Activated CD4-positive, alpha-beta memory T cell treated with anti-CD3 and anti-CD28 coated beads for 36 hours (primary cell): ENCODE results near the gene ABTB2. TPM values are rescaled to one million over a fixed set of nuclear protein-coding genes. Genes with fewer than 3 reads are reported as not detected.
A peak's percentile ranks its signal among the peaks of the same experiment; 100 is the strongest.

Experiments
- CTCF ChIA-PET: fragments of 350-600 bp; sonication (Branson Sonifier 250); formaldehyde crosslinking; loops from one replicate; lab custom pipeline; 2021; ENCODE audit warnings: antibody characterized with exemption, inconsistent platforms; lab: Charles Lee
- POLR2A ChIA-PET: fragments of 350-600 bp; sonication (Branson Sonifier 250); formaldehyde crosslinking; loops from one replicate; lab custom pipeline; 2021; ENCODE audit warnings: antibody characterized with exemption; lab: Charles Lee
- DNase-seq: peaks from one replicate; pipeline ENCODE4 v3.0.0-alpha.2; 2020
- H3K27ac Mint-ChIP-seq: one replicate; pipeline ENCODE4 v1.8.0; 2021; ENCODE audit warnings: mixed read lengths
- H3K27me3 Mint-ChIP-seq: one replicate; pipeline ENCODE4 v1.8.0; 2021; ENCODE audit warnings: mixed read lengths
- H3K36me3 Mint-ChIP-seq: one replicate; pipeline ENCODE4 v1.8.0; 2021; ENCODE audit warnings: mixed read lengths
- H3K4me1 Mint-ChIP-seq: one replicate; pipeline ENCODE4 v1.8.0; 2021; ENCODE audit warnings: low read depth, mixed read lengths
- H3K4me3 Mint-ChIP-seq: one replicate; pipeline ENCODE4 v1.8.0; 2021; ENCODE audit warnings: mild to moderate bottlenecking, mixed read lengths
- H3K9me3 Mint-ChIP-seq: one replicate; pipeline ENCODE4 v1.8.0; 2021; ENCODE audit warnings: mixed read lengths
- intact Hi-C: fragments of 100-400 bp; cut with micrococcal nuclease; formaldehyde crosslinking; loops from one replicate; pipeline ENCODE4 v1.15.1; 2023
- total RNA-seq, 2 experiments: library from RNA; stranded (reverse); gene quantifications; one replicate each; pipeline ENCODE4 v1.2.3, GENCODE V29; 2021

ABTB2 gene
- 1 to 10 TPM; 1.8 to 1.9 TPM for total RNA-seq

GRCh38 chr11:34357701-34358257 lies at the start of gene ABTB2:
Gene ABTB2, minus strand, starts transcription at chr11:34358010.
- intact Hi-C loops, result loop anchor here (1.0 to 5.0 kb wide), 9 partner anchors 22 to 584 kb away; partner anchors contain the start of genes CAPRIN1 and NAT10
- Mint-ChIP-seq H3K4me3 (peak within 1 kb of the TSS; percentile 77), H3K27me3 (peaks cover 37% of the 10 kb centered on the region), H3K27ac (no peak within 1 kb of the TSS), H3K4me1 (peaks cover 28% of the 10 kb centered on the region), H3K9me3 (no peaks in the 10 kb centered on the region), H3K36me3 (peaks cover 1% of the 10 kb centered on the region)
- ChIA-PET POLR2A (interaction anchor here (0.6 to 1.9 kb wide), 9 partner anchors 10 to 252 kb away, joined by 3 to 10 read pairs (median 4); partner anchors contain the start of gene NAT10), CTCF (interaction anchor here (0.6 to 7.1 kb wide), 19 partner anchors 9 to 370 kb away, joined by 3 to 167 read pairs (median 5); partner anchors contain the start of gene NAT10)
- peak; percentile 98 for DNase-seq

DNA sequence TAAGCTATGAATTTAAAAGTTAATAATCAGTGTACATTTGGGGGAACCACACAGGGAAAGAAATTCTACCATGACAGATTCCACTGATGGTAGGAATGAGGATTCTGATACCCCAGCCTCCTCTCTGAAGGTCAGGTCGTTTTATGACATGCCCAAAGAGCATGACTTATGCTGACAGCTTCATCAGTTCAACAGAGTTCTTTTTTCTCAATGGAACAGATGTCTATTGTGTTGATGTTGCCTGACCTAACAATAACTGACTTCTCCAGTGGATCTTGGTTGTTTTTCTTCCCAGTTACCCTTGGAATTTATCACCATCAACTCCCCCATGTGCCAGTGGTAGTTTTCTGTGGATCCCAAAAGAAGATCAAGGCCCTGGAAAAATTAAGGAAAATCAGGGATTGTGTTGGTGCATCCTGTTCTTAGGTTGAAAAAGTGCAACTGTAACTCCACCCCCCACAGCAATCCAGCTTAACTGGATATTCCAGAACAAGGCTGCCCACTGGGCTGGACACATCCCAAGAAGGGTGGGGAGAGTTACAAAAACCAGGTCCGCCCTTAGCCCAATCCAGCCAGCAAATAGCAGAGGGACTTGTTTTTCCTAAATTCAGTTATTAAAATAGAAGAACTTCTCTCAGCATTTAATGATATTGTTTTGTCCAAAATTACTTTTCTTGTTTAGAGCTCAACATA lies 49.5 kb upstream of the ABTB2 start:
- H3K36me3 Mint-ChIP-seq, result no peaks in the 10 kb centered on the region
- POLR2A ChIA-PET, result no interaction called here
- no peak overlapping the region for H3K27ac Mint-ChIP-seq
- peaks cover 18% of the 10 kb centered on the region for H3K4me1 Mint-ChIP-seq
- H3K4me3 Mint-ChIP-seq, result no peak overlapping the region
- intact Hi-C loops, result loop anchor here (10.0 kb wide), 1 partner anchor 248 kb away; no protein-coding TSS in a partner anchor
- no peaks in the 10 kb centered on the region for H3K9me3 Mint-ChIP-seq
- no peak for DNase-seq
- CTCF ChIA-PET, result no interaction called here
- peaks cover 14% of the 10 kb centered on the region for H3K27me3 Mint-ChIP-seq

- Mint-ChIP-seq H3K9me3 (no peaks in the 10 kb centered on the region), H3K36me3 (no peaks in the 10 kb centered on the region), H3K4me3 (no peak overlapping the region), H3K27ac (no peak overlapping the region), H3K4me1 (peaks cover 18% of the 10 kb centered on the region), H3K27me3 (peaks cover 14% of the 10 kb centered on the region)
- intact Hi-C loops, result loop anchor here (10.0 kb wide), 1 partner anchor 248 kb away; no protein-coding TSS in a partner anchor
- ChIA-PET CTCF (interaction anchor here (0.8 kb wide), 1 partner anchor 107 kb away, joined by 3 read pairs; the partner anchor contains the start of gene ELF5), POLR2A (no interaction called here)
- no peak for DNase-seq
Measured at GRCh38 chr11:34406413-34406812, 48.6 kb upstream of the ABTB2 start.

DNA sequence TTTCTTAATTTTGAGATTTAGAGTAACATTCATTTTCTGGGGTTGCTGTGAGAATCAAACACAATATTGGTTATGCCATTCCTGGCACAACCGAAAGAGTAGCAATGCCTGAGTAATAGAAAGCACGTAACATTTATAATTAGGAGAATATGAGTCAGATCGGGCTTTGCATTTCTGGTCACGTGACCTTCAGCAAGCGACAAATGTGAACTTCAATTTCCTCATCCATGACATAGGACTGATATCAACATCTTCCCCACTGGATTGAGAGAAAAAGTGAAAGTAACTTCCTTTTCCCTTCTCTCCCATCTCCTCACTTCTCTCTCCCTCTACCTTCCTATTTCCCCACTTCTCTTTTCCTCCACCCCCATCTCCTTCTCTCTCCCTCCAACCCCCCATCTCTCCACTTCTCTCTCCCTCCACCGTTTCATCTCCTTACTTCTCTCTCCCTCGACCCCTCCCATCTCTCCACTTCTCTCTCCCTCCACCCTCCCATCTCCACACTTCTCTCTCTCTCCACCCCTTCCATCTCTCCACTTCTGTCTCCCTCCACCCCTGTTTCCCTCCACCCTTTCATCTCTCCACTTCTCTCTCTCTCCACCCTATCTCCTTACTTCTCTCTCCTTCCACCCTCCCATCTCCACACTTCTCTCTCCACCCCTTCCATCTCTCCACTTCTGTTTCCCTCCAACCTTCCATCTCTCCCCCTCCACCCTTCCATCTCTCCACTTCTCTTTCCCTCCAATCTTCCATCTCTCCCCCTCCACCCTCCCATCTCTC lies 47.5 kb upstream of the ABTB2 start:
- Mint-ChIP-seq H3K36me3 (no peaks in the 10 kb centered on the region), H3K9me3 (no peaks in the 10 kb centered on the region), H3K4me3 (peak overlapping the region; percentile 14), H3K27ac (no peak overlapping the region), H3K27me3 (peaks cover 14% of the 10 kb centered on the region), H3K4me1 (peaks cover 18% of the 10 kb centered on the region)
- DNase-seq, result peak; percentile 32
- CTCF ChIA-PET, result no interaction called here
- POLR2A ChIA-PET, result no interaction called here
- intact Hi-C loops, result loop anchor here (1.0 to 10.0 kb wide), 3 partner anchors 34 to 250 kb away; partner anchors contain the start of gene CAT

DNA sequence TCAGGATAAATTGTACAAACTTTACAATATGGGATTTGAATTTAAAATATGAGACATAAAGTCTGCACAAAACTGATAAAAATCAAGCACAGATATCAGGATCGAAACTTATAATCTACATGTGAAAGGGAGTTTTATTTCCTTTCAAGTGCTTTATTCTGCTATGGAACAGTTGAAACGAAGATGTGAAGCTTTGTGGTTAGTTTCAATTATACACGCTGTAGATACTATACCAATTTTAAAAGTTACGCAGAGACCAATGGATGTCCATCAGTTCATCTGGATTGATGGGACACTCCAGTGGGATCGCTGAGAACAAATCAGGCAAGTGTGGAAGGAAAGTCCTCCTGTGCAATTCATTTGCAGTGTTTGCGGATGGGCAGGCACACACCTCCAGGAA lies 46.5 kb upstream of the ABTB2 start:
- CTCF ChIA-PET, result interaction anchor here (2.0 kb wide), 1 partner anchor 64 kb away, joined by 9 read pairs; no protein-coding TSS in a partner anchor

DNA sequence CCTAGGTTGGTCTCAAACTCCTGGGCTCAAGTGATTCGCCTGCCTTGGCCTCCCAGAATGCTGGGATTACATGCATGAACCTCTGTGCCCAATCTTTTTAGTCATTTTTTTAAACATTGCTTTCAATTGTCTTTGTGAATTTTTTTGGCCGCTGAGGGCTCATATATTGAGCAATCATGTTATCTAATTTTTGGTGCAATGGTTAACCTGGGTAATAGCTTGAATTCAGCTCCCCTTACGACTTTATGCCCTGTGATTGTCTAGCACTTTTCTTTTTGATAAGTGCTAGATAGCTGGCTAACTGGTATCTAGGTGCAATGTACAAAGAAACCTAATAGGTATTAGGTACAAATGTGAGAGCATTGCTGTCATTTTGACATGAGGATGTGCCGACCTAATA lies 45.6 kb upstream of the ABTB2 start:
- peaks cover 18% of the 10 kb centered on the region for H3K4me1 Mint-ChIP-seq
- H3K27me3 Mint-ChIP-seq, result peaks cover 14% of the 10 kb centered on the region
- POLR2A ChIA-PET, result no interaction called here
- no peaks in the 10 kb centered on the region for H3K36me3 Mint-ChIP-seq
- no peak overlapping the region for H3K27ac Mint-ChIP-seq
- no peaks in the 10 kb centered on the region for H3K9me3 Mint-ChIP-seq
- intact Hi-C loops, result loop anchor here (10.0 kb wide), 1 partner anchor 251 kb away; no protein-coding TSS in a partner anchor
- H3K4me3 Mint-ChIP-seq, result no peak overlapping the region
- DNase-seq, result no peak
- CTCF ChIA-PET, result interaction anchor here (0.8 to 2.0 kb wide), 3 partner anchors 41 to 229 kb away, joined by 3 to 9 read pairs (median 4); no protein-coding TSS in a partner anchor

More for the DNA sequence above, 46.5 kb upstream of the ABTB2 start:
- H3K9me3 Mint-ChIP-seq, result no peaks in the 10 kb centered on the region
- H3K27me3 Mint-ChIP-seq, result peaks cover 13% of the 10 kb centered on the region
- H3K27ac Mint-ChIP-seq, result no peak overlapping the region
- intact Hi-C loops, result loop anchor here (2.0 to 10.0 kb wide), 2 partner anchors 35 to 251 kb away; partner anchors contain the start of gene CAT
- no peak for DNase-seq
- H3K4me1 Mint-ChIP-seq, result peaks cover 18% of the 10 kb centered on the region
- H3K36me3 Mint-ChIP-seq, result no peaks in the 10 kb centered on the region
- POLR2A ChIA-PET, result no interaction called here
- no peak overlapping the region for H3K4me3 Mint-ChIP-seq

DNA sequence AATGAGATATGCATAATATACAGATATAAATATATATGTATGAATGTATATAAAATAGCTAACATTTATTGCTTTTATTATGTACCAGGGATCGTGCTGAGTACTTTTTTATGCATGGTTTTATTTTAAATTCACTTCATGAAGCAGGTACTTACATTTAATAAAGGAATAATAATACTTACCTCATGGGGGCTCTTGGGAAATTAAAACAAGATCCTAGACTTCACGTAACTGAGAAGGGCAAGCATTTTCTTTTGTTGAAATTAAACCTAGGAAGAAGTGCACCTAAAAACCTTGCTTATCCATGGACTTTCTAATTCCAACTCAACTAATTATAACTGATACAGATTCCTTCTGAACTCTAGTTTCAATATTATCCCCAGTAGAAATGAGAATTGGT lies 40.0 kb upstream of the ABTB2 start:
- no peak for DNase-seq
- CTCF ChIA-PET, result no interaction called here
- H3K9me3 Mint-ChIP-seq, result peaks cover 17% of the 10 kb centered on the region
- peaks cover 31% of the 10 kb centered on the region for H3K27me3 Mint-ChIP-seq
- no peak overlapping the region for H3K27ac Mint-ChIP-seq
- no peak overlapping the region for H3K4me3 Mint-ChIP-seq
- intact Hi-C loops, result no loop called here
- H3K36me3 Mint-ChIP-seq, result peaks cover 14% of the 10 kb centered on the region
- no peaks in the 10 kb centered on the region for H3K4me1 Mint-ChIP-seq
- POLR2A ChIA-PET, result no interaction called here

GRCh38 chr11:34397120-34397519 lies 39.3 kb upstream of the ABTB2 start:
- intact Hi-C loops, result no loop called here
- Mint-ChIP-seq H3K27ac (no peak overlapping the region), H3K9me3 (peaks cover 21% of the 10 kb centered on the region), H3K36me3 (peaks cover 14% of the 10 kb centered on the region), H3K4me1 (no peaks in the 10 kb centered on the region), H3K27me3 (peaks cover 35% of the 10 kb centered on the region), H3K4me3 (no peak overlapping the region)
- POLR2A ChIA-PET, result no interaction called here
- CTCF ChIA-PET, result interaction anchor here (1.2 kb wide), 1 partner anchor 223 kb away, joined by 4 read pairs; no protein-coding TSS in a partner anchor
- no peak for DNase-seq

GRCh38 chr11:34395916-34396550 lies 38.2 kb upstream of the ABTB2 start:
- no peaks in the 10 kb centered on the region for H3K4me1 Mint-ChIP-seq
- no peak overlapping the region for H3K27ac Mint-ChIP-seq
- no peak for DNase-seq
- intact Hi-C loops, result no loop called here
- CTCF ChIA-PET, result interaction anchor here (1.2 kb wide), 1 partner anchor 222 kb away, joined by 4 read pairs; no protein-coding TSS in a partner anchor
- H3K36me3 Mint-ChIP-seq, result peaks cover 14% of the 10 kb centered on the region
- H3K9me3 Mint-ChIP-seq, result peaks cover 21% of the 10 kb centered on the region
- POLR2A ChIA-PET, result no interaction called here
- peaks cover 43% of the 10 kb centered on the region for H3K27me3 Mint-ChIP-seq
- no peak overlapping the region for H3K4me3 Mint-ChIP-seq

DNA sequence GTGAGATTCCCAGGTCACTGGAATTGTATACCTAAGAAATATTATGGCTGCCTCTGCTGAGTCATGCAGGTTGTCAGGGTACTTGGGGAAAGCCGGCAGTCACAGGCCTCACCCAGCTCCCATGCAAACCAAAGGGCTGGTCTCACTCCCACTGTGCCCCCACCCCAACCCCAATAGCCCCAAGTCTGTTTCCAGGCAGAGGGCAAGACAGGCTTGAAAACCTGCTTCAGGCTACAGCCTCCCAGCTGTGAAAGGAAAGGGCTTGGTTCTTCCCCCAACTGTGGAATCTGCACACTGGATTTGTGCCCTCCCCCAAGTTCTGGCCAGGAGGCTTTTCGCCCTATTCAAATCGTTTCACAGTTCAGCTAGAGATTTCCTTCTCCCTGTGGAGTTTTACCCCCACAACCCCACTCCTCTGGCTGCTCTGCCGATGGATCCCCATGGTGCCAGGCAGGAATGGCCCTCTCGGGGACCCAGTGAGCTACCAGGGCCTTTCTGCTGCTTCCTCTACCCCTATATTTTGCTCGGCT lies 37.0 kb upstream of the ABTB2 start:
- CTCF ChIA-PET, result no interaction called here
- no peaks in the 10 kb centered on the region for H3K4me1 Mint-ChIP-seq

DNA sequence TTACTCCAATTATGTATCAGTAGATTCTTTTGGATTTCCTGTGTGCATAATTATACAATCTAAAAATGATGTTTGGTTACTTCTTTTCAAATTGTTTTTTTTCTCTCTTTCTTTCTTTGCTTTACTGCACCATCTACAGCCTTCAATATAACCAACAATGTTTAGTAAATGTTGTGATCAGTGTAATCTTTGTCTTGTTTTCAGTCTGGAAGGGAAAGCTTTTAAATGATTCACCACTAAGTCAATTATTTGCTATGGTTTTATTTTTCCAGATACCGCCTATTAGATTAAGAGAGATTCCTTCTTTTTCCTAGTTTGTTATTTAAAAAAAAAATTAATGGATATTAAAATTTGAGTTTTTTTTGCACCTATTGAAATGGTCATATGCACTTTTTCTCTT lies 29.8 kb upstream of the ABTB2 start:
- peaks cover 24% of the 10 kb centered on the region for H3K27me3 Mint-ChIP-seq
- no peaks in the 10 kb centered on the region for H3K36me3 Mint-ChIP-seq
- no peaks in the 10 kb centered on the region for H3K4me1 Mint-ChIP-seq
- no peak overlapping the region for H3K27ac Mint-ChIP-seq
- DNase-seq, result no peak
- H3K4me3 Mint-ChIP-seq, result no peak overlapping the region
- ChIA-PET CTCF (no interaction called here), POLR2A (no interaction called here)
- H3K9me3 Mint-ChIP-seq, result peaks cover 2% of the 10 kb centered on the region
- intact Hi-C loops, result no loop called here

More for the DNA sequence above, 37.0 kb upstream of the ABTB2 start:
- POLR2A ChIA-PET, result interaction anchor here (0.6 kb wide), 1 partner anchor 1694 kb away, joined by 5 read pairs; no protein-coding TSS in a partner anchor
- Mint-ChIP-seq H3K4me3 (no peak overlapping the region), H3K9me3 (peaks cover 21% of the 10 kb centered on the region), H3K36me3 (peaks cover 14% of the 10 kb centered on the region), H3K27me3 (peaks cover 45% of the 10 kb centered on the region), H3K27ac (no peak overlapping the region)
- no peak for DNase-seq
- intact Hi-C loops, result no loop called here
